ENCODE results near the gene MYPOP. TPM values are rescaled to one million over a fixed set of nuclear protein-coding genes. Genes with fewer than 3 reads are reported as not detected.

Gene MYPOP
- total and polyA plus RNA-seq, 9 donors, result 3.0 to 9.1 (median 5.0) TPM

- no peak overlapping the region for H3K27ac ChIP-seq
- no peaks in the 10 kb centered on the region for H3K27me3 ChIP-seq
- intact Hi-C loops (cut with DNase I), result no loop called here
- no peaks in the 10 kb centered on the region for H3K4me1 ChIP-seq (ENCODE audit: insufficient read depth)
- DNase-seq, result no peak
- TF ChIP-seq EP300 (IDR thresholded peaks at IDR 0.05) (no peak), CTCF (IDR thresholded peaks at IDR 0.05) (no peak), POLR2A (IDR thresholded peaks at IDR 0.05) (no peak)
- no peak overlapping the region for H3K4me3 ChIP-seq
- no peaks in the 10 kb centered on the region for H3K9me3 ChIP-seq
- no peaks in the 10 kb centered on the region for H3K36me3 ChIP-seq
- WGBS, 3 donors, result 93 to 97% (median 95%) methylated on average over 14 of the region's 14 CpGs
These were observed 60.2 kb downstream of the MYPOP start for GRCh38 chr19:45842198-45842597.

Other genes starting within 250 kb of the MYPOP start
- 1 to 10 TPM in 1 of 7 donors, under 1 TPM in 3, not detected in 3; 0.20 to 1.6 (median 0.59) TPM for gene GIPR, start 234.4 kb downstream of the MYPOP start, total RNA-seq
- under 1 TPM; 0.02 to 0.33 TPM for gene GIPR, start 234.4 kb downstream of the MYPOP start, polyA plus RNA-seq
- gene SNRPD2, start 210.7 kb downstream of the MYPOP start, total RNA-seq, result 100 to 1,000 TPM; 288 to 508 (median 382) TPM
- 100 to 1,000 TPM; 279 to 499 TPM for gene SNRPD2, start 210.7 kb downstream of the MYPOP start, polyA plus RNA-seq
- gene QPCTL, start 209.9 kb downstream of the MYPOP start, total RNA-seq, result 10 to 100 TPM in 1 of 7 donors, 1 to 10 TPM in 6; 4.2 to 15.3 (median 7.3) TPM
- gene QPCTL, start 209.9 kb downstream of the MYPOP start, polyA plus RNA-seq, result 1 to 10 TPM; 3.2 to 6.8 TPM
- gene FBXO46, start 171.7 kb downstream of the MYPOP start, total RNA-seq, result 10 to 100 TPM; 13.4 to 32.5 (median 22.4) TPM
- 10 to 100 TPM in 1 of 2 donors, 1 to 10 TPM in 1; 6.7 to 13.9 TPM for gene FBXO46, start 171.7 kb downstream of the MYPOP start, polyA plus RNA-seq
- gene MEIOSIN, start 169.2 kb downstream of the MYPOP start, total RNA-seq, result not detected
- gene MEIOSIN, start 169.2 kb downstream of the MYPOP start, polyA plus RNA-seq, result not detected
- gene SIX5, start 133.4 kb downstream of the MYPOP start, total RNA-seq, result 10 to 100 TPM; 21.0 to 64.4 (median 44.4) TPM
- gene SIX5, start 133.4 kb downstream of the MYPOP start, polyA plus RNA-seq, result 10 to 100 TPM in 1 of 2 donors, 1 to 10 TPM in 1; 5.4 to 43.5 TPM
- gene DMPK, start 120.1 kb downstream of the MYPOP start, total RNA-seq, result 100 to 1,000 TPM in 2 of 7 donors, 10 to 100 TPM in 5; 21.0 to 105 (median 62.5) TPM
- 10 to 100 TPM; 24.3 to 56.7 TPM for gene DMPK, start 120.1 kb downstream of the MYPOP start, polyA plus RNA-seq
- gene DMWD, start 109.8 kb downstream of the MYPOP start, total RNA-seq, result 10 to 100 TPM; 28.4 to 85.4 (median 61.1) TPM
- gene DMWD, start 109.8 kb downstream of the MYPOP start, polyA plus RNA-seq, result 10 to 100 TPM; 11.4 to 33.9 TPM
- under 1 TPM in 2 of 7 donors, not detected in 5; 0.13 to 0.15 TPM for gene RSPH6A, start 87.3 kb downstream of the MYPOP start, total RNA-seq
- gene RSPH6A, start 87.3 kb downstream of the MYPOP start, polyA plus RNA-seq, result not detected
- 10 to 100 TPM; 24.8 to 61.9 (median 52.2) TPM for gene SYMPK, start 39.5 kb downstream of the MYPOP start, total RNA-seq
- 10 to 100 TPM; 37.7 to 41.9 TPM for gene SYMPK, start 39.5 kb downstream of the MYPOP start, polyA plus RNA-seq
- under 1 TPM in 1 of 7 donors, not detected in 6; 0.26 TPM for gene FOXA3, start 38.3 kb downstream of the MYPOP start, total RNA-seq
- gene FOXA3, start 38.3 kb downstream of the MYPOP start, polyA plus RNA-seq, result under 1 TPM in 1 of 2 donors, not detected in 1; 0.04 TPM
- 10 to 100 TPM; 30.4 to 59.4 (median 41.4) TPM for gene IRF2BP1, start 16.5 kb downstream of the MYPOP start, total RNA-seq
- gene IRF2BP1, start 16.5 kb downstream of the MYPOP start, polyA plus RNA-seq, result 10 to 100 TPM in 1 of 2 donors, 1 to 10 TPM in 1; 2.7 to 29.5 TPM
- gene NANOS2, start 12.2 kb upstream of the MYPOP start, total RNA-seq, result not detected
- not detected for gene NANOS2, start 12.2 kb upstream of the MYPOP start, polyA plus RNA-seq
- 1 to 10 TPM in 5 of 7 donors, under 1 TPM in 2; 0.23 to 4.8 (median 2.2) TPM for gene NOVA2, start 71.3 kb upstream of the MYPOP start, total RNA-seq
- gene NOVA2, start 71.3 kb upstream of the MYPOP start, polyA plus RNA-seq, result 1 to 10 TPM; 1.5 to 3.5 TPM
- 10 to 100 TPM in 6 of 7 donors, 1 to 10 TPM in 1; 7.6 to 19.6 (median 16.6) TPM for gene CCDC61, start 92.9 kb upstream of the MYPOP start, total RNA-seq
- 10 to 100 TPM in 1 of 2 donors, 1 to 10 TPM in 1; 2.7 to 12.5 TPM for gene CCDC61, start 92.9 kb upstream of the MYPOP start, polyA plus RNA-seq
- not detected for gene PGLYRP1, start 120.4 kb upstream of the MYPOP start, total RNA-seq
- not detected for gene PGLYRP1, start 120.4 kb upstream of the MYPOP start, polyA plus RNA-seq
- not detected for gene IGFL4, start 138.4 kb upstream of the MYPOP start, total RNA-seq
- not detected for gene IGFL4, start 138.4 kb upstream of the MYPOP start, polyA plus RNA-seq
- not detected for gene IGFL3, start 222.1 kb upstream of the MYPOP start, total RNA-seq
- not detected for gene IGFL3, start 222.1 kb upstream of the MYPOP start, polyA plus RNA-seq
- gene IGFL2, start 245.6 kb upstream of the MYPOP start, total RNA-seq, result under 1 TPM in 2 of 7 donors, not detected in 5; 0.23 to 0.27 TPM
- not detected for gene IGFL2, start 245.6 kb upstream of the MYPOP start, polyA plus RNA-seq

Data from ovary (tissue), 9 donors.